22Rv1 (cell line): ENCODE results near the gene EPS8L2.

ENCODE experiments used
- H3K27ac ChIP-seq: fragments of 450-650 bp; 2 replicates; pipeline ENCODE4 v1.5.1; 2017
- ZFX ChIP-seq: fragments of 450-650 bp; IDR thresholded peaks from 2 replicates; pipeline ENCODE4 v1.6.1; 2017; ENCODE audit warnings: antibody characterized with exemption, borderline replicate concordance
- TF ChIP-seq, protein P1 (sequence below): fragments of 450-650 bp; IDR thresholded peaks from 2 replicates; pipeline ENCODE4 v1.5.1; 2017; ENCODE audit warnings: mild to moderate bottlenecking

EPS8L2 gene

DNA sequence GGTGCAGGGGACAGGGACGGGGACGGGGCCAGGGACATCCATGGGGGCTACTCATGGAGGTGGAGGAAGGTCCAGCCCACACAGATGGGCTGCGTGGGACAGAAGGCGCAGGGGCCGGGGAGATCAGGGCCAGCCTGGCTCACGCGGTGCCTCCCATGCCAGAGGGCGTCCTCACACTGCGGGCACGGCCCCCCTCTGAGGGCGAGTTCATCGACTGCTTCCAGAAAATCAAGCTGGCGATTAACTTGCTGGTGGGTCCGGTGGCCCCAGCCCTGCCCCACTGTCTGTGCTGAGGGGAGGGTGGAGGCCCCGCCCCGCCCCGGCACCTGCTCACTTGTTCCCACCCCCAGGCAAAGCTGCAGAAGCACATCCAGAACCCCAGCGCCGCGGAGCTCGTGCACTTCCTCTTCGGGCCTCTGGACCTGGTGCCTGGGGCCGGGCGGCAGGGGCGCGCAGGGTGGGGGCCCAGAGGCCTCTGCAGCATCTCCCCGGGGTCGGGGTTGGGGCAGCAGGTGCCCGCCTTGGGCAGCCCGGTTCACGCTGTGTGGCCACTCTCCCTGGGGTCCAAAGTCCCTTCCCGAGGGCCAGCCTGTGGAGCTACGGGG, 15.8 kb downstream of the EPS8L2 start:
- H3K27ac ChIP-seq = no peak overlapping the region
- TF ChIP-seq, protein P1, sequence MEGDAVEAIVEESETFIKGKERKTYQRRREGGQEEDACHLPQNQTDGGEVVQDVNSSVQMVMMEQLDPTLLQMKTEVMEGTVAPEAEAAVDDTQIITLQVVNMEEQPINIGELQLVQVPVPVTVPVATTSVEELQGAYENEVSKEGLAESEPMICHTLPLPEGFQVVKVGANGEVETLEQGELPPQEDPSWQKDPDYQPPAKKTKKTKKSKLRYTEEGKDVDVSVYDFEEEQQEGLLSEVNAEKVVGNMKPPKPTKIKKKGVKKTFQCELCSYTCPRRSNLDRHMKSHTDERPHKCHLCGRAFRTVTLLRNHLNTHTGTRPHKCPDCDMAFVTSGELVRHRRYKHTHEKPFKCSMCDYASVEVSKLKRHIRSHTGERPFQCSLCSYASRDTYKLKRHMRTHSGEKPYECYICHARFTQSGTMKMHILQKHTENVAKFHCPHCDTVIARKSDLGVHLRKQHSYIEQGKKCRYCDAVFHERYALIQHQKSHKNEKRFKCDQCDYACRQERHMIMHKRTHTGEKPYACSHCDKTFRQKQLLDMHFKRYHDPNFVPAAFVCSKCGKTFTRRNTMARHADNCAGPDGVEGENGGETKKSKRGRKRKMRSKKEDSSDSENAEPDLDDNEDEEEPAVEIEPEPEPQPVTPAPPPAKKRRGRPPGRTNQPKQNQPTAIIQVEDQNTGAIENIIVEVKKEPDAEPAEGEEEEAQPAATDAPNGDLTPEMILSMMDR = no peak
- TF ChIP-seq ZFX = no peak

DNA sequence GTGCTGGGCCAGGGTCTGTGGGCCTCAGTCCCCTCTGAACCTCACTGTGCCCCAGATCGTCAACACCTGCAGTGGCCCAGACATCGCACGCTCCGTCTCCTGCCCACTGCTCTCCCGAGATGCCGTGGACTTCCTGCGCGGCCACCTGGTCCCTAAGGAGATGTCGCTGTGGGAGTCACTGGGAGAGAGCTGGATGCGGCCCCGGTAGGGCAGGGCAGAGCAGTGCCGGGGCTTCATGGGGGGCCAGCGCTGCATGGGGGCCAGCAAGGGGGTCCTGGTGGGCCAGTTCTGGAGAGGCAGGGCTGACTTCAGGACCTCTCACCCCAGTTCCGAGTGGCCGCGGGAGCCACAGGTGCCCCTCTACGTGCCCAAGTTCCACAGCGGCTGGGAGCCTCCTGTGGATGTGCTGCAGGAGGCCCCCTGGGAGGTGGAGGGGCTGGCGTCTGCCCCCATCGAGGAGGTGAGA, 16.3 kb downstream of the EPS8L2 start:
- TF ChIP-seq, protein P1 = no peak
- TF ChIP-seq ZFX = no peak
- no peak overlapping the region for H3K27ac ChIP-seq

DNA sequence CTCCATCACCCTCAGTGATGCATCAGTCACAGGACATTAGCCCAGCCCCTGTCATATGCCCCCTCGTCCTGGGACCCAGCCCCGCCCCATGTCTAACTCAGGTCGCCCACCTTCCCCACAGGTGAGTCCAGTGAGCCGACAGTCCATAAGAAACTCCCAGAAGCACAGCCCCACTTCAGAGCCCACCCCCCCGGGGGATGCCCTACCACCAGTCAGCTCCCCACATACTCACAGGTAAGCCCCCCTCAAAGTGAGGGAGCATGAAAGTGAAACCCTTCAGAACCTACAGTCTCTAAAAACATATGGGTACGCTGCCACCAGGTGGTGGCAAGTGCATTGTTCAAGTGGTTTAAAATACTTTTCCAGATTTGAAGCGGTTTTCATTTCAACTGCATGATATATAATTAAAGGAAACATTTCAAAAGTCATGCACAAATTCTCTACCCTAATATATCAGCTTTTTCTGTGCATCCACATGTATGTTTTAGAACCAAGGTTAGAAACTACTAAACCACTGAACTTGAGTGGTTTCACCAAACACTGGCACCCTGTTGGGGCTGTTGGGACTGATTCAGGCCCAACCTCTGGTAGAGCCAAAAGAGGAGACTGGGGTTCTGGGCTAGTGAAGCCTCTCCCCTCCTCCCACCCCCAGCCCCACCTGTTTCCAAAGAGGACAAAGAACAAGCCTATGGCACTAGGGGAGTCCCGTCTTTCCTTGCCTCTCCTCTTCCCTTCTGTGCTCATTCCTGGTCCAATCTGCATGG, 17.3 kb downstream of the EPS8L2 start:
- no peak for TF ChIP-seq ZFX
- TF ChIP-seq, protein P1 = peak; percentile 72
- H3K27ac ChIP-seq = no peak overlapping the region

DNA sequence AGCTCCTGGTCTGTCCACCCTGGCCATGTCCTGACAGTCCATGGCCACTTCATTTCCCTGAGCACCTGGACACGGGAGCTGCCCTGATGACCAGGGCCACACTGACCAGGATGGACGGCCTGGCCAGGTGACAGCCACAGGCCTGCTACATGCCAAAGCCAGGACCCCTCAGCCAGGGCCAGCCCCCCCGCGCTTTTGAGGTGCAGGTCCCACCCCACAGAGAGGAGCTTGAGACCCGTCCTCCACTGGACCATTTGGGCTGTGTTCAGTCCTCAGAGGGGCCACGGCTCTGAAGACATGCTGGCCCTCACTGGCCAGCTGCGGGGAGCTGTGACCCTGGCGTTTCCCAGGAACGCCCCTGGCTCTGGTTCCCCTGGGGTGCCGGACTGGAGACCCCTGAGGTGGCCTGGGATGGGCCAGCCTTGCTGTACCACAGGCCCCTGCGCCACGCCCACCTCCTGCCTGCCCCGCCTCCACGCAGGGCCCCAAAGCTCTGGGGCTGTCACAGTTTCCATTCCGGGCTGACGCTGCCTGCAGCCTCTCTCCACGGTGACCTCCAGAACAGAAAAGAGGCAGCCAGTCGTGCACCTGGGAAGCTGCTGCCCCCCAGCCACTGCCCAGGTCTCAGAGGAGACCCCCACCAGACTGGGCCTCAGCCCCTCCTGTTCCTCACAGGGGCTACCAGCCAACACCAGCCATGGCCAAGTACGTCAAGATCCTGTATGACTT, 18.2 kb downstream of the EPS8L2 start:
- TF ChIP-seq ZFX = no peak
- TF ChIP-seq, protein P1 = no peak
- H3K27ac ChIP-seq = no peak overlapping the region

DNA sequence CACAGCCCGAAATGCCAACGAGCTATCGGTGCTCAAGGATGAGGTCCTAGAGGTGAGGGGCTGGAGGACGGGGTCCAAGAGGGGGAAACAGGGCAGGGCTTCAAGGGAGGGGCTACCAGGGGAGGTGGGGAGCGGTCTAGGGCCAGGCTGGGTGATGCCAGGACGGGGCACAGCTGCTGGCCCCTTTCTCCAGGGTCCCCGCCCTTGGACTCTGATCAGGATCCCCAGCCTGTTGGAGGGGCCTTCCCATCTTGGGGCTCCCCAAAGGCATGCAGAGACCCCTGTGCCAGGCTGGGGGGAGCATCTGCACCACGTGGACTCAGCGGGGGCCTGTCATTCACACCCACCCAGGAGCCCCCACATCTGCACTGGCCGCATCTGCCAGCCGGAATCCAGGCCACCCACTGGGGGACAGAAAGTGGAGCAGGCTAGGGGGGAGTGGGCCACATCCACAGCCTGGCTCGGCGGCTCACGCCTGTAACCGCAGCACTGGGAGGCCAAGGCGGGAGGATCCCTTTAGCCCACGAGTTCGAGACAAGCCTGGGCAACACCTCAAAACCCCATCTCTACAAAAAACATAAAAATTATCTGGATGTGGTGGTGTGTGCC, 18.9 kb downstream of the EPS8L2 start:
- H3K27ac ChIP-seq = no peak overlapping the region
- TF ChIP-seq, protein P1 = no peak
- TF ChIP-seq ZFX = no peak

DNA sequence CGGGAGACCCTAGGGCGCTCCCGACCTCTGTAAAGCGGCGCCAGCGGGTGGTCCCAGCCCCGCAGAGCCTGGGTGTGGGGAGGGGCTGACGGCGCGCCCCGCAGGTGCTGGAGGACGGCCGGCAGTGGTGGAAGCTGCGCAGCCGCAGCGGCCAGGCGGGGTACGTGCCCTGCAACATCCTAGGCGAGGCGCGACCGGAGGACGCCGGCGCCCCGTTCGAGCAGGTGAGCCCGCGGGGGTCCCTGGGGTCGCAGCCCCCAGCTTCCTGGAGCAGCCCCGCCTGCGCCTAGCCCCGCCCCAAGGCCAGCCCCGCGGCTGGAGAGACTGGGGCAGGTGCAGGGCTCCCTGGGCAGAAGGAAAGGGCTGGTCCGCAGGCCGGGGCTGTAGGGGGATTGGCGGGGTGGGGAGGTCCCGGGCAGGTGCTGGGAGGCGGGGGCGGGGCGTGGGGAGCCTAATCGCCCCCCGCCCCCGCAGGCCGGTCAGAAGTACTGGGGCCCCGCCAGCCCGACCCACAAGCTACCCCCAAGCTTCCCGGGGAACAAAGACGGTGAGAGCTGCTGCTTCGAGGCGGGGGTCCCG, 19.7 kb downstream of the EPS8L2 start:
- H3K27ac ChIP-seq = no peak overlapping the region
- TF ChIP-seq, protein P1 = no peak
- TF ChIP-seq ZFX = no peak
